ENCODE measurements around the gene TCF7L1.
"Not testable (repeated sequence)": the region's sequence is repeated elsewhere in the genome, so short reads cannot be mapped to it uniquely, and the experiment has no call there.

TCF7L1 gene

DNA sequence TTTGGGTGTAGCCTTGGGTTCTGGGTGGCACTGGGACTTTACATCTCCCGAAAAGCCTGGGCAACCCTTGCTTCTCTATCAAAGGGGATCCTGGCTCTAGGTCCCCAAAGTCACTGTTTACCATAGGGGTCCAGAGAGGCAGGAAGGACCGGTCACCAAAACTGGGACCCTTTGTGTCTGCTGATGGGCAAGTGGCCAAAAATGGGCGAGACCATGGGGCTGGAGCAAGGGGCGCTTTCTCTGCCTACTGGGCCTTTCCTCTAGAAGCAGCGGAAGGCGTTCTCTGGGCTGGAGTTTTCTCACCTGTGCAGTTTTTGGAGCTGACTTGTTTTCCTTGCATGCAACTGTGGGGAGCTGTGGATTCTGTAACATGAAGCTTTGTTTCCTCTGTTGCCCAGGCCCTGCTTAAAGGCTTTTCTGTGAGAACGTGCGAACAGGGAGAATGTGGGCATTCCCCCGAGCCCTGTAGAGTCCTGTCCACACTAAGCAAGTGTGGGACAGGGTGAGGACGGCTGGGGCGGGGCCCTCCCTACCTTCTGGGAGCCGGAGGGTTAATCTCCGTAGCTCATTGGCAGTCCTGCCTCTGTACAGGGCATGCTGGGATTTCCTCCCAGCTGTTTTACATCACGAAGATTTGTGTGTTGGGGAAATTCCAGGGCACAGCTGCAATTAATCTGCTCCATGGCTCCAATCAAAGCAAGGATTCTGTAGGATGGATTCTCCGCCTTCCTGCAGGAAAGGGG, 144.4 kb downstream of the TCF7L1 start:
- no peak for DNase-seq (ENCODE audit: low read depth in 3 of 3, low spot score in 1 of 3)

DNA sequence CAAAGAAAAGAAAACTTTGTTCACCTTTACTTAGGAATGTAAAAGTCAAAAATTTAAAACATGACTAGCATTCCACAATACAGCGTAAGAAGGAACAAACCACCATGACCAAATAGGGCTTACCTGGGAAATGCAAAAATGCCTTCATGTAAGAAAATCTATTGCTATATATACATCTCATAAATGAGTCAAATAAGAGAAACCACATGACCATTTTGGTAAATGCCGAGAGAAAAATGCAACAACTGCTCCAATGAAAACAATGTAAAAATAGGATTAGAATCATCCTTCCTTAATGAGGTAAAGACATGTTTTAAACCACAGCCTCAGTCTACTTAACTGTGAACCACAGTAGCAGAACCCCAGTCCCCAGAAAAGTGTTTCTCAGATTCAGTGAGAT, 145.2 kb downstream of the TCF7L1 start:
- no peak for DNase-seq (ENCODE audit: low read depth in 3 of 3, low spot score in 1 of 3)

DNA sequence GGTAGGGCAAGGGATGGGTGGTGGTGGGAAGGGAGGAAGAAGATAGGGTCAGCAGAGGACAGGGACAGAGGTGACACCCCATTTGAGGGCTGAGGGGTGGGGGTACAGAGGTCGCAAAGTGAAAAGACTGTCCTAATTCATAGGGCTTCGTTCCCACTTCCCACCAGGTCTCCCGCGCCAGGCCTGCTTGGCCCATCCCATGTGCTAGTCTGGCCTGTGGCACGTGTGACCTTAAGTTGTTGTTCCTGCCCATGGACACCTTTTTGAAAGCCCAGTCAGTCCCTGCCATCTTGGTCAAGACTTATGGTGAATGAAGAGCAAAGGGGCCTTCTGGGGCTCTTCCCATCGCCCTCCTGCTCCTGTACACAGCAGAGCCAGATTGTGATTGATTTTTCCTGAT, 148.4 kb downstream of the TCF7L1 start:
- no peak for DNase-seq (ENCODE audit: low read depth in 3 of 3, low spot score in 1 of 3)

DNA sequence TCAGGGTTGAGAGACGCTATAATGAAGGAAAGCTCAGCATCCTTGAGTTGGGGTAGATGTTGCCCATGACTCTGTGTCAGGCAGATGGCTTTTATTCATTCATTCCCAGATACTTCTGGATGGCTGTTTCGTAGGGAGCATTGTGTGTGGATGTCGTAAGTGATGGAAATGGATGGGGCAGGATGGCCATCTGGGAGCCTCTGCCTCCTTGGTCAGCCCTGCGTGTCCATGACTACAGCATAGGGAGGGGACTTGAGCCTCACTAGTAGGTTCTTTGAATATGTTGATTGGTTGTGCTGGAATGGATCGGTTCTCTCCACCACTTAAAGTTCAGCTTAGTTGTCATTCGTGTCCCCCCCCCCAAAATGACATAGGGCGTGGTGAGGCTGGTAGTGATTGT, 149.7 kb downstream of the TCF7L1 start:
- DNase-seq (ENCODE audit: low read depth in 3 of 3, low spot score in 1 of 3), result no peak

DNA sequence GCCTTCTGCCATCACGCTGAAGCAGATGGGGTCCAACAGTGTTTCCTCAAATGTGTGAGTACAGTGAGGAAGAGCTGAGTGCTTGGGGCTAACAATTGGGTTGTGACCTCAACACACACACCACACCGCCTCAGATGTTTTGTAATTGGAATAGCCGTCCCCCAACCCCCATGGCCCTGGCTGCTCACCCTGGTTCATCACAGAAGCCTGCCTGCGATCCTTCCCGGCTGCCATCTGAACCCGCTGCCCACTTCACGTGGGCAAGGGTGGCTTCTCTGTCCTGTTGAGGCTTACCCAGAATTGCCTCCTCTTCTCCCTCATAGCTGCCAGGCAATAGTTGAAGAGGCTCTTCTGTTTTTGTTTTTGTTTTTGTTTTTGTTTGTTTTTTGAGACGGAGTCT, 150.4 kb downstream of the TCF7L1 start:
- DNase-seq (ENCODE audit: low read depth in 3 of 3, low spot score in 1 of 3), result no peak

DNA sequence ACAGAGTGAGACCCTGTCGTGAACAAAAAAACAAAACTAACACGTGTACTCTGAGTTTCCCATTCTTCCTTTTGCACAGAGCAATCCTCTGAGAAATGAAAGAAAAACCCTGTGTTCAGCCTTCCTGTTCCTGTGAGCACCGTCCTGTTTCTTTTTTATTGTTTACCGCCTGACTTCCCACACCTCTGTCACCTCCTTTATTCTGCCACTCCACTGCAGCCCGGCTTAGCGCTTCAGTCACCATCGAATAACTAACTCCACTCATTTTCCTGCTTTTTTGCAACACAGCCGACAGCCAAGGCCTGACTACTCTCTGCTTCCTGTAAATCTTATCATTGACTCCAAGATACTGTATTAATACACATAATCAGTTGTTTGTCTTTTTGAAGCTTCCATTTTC, 153.7 kb downstream of the TCF7L1 start:
- DNase-seq (ENCODE audit: low read depth in 3 of 3, low spot score in 1 of 3), result no peak

DNA sequence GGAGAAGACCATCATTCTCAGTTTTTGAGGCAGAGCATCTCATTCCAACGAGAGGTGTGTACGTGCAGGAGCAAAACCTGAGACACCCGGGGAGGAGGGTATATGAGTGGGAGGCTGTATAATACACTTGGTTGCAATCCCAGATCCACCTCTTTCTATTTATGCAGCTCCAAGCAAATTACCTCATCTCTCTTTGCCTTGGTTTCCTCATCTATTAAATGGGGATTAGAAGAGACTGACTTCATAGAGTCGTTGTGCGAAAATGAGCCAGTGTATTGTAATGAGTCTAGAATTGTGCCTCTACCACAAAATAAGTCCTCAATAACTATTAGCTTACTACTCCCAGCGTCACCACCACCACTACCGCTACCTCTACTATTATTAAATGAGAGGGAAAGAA, 154.5 kb downstream of the TCF7L1 start:
- DNase-seq (ENCODE audit: low read depth in 3 of 3, low spot score in 1 of 3), result no peak

DNA sequence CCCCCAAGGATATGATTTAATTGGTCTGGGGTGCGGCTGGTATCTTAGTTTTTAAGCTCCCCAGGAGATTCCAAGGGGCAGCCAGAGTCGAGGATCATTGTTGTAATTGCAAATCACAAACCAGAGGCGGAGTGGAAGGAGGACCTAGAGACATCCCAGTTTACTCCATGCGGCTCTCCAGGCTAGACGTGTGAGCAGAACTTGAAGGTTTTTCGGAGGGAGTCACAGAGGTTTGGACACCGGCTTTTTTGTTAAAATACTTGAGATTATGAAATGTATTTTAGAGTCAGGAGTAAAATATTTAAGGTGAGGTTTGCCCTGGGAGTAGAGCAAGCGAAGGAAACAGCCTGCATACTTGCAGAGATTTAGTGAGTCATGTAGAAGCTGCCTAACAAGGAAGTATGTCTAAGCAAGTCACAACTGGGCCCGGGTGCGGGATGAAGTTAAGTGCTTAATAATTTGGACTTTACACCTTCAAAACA, 155.1 kb downstream of the TCF7L1 start:
- DNase-seq (ENCODE audit: low read depth in 3 of 3, low spot score in 1 of 3), result no peak

DNA sequence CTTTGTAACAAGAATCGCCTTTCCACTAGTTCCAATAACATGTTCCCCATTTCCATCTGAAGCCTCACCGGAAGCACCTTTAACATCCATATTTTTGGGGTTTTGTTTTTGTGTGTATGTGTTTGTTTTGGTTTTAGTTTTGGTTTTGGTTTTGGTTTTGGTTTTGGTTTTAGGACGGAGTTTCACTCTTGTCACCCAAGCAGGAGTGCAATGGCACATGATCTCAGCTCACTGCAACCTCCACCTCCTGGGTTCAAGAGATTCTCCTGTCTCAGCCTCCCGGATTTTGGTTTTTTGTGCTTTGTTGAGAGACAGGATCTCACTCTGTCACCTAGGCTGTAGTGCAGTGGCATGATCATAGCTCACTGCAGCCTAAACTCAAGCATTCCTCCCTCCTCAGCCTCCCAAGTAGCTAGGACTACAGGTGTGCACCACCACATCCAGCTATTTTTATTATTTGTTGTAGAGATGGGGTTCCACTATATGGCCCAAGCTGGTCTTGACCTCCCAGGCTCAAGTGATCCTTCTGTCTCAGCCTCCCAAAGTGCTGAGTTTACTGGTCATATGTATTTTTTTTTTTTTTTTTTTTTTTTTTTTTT, 158.3 kb downstream of the TCF7L1 start:
- no peak for DNase-seq (ENCODE audit: low read depth in 3 of 3, low spot score in 1 of 3)

DNA sequence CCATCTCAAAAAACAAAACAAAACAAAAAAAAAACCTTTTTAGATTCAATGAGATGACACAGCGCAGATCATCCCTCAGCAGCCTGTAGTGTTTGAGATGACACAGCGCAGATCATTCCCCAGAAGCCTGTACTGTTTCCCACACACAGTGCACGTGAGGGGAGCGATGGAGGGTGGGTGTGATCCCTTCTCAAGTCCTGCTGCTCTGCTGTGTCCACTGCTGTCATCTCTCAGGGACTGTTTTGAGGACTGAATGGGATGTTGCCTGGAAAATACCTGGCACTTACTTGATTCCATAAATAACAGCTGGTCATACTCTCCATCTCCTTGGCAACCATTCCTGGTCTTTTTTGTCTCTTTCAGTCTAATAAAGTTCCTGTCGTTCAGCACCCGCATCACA, 168.9 kb downstream of the TCF7L1 start:
- no peak for DNase-seq (ENCODE audit: low read depth in 3 of 3, low spot score in 1 of 3)

DNA sequence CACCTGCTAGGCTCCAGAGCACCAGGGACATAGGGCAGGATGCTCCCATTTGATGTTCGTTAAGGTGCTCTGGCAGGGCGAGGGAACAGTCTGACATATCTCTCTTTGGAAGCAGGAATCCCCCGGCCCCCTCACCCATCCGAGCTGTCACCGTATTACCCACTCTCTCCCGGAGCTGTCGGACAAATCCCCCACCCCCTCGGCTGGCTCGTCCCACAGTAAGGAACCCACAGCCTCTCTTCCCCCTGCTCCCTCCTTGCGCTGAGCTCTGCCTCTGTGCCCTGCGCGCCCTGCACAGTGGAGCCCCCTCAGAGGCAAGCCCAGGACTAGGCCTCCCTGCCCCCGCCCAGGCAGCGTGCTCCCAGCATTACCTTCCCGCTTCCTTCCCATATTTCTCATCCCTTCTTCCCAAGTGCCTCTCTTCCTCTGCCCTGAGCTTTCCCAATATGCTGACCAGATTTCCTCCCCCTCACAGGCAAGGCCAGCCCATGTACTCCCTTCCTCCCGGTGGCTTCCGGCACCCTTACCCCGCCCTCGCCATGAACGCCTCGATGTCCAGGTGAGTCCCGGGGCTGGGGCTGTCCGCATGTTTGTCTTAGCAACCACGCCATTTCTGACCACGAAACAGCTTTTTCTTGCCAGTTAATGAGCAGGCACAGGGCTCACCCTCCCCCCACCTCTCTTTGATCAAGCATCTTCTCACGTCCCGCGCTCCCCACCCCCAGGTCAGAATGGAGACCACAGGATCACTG, 170.8 kb downstream of the TCF7L1 start:
- no peak for DNase-seq (ENCODE audit: low read depth in 3 of 3, low spot score in 1 of 3)

DNA sequence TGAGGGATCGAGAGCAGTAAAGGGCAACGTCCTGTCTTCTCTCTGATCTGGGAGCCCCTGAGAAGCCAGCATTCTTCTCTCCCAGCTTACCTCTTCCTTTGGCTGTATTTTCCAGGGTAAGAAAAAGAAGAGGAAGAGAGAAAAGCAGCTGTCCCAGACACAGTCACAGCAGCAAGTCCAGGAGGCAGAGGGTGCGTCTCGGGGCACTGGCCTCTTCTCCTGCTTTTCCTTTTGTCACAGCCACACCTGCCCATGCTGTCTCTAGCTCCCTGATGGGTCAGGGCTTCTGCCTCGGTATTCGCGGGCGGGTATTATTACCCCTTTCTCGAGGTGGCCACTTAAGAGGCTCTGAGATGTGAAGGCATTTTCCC, 174.3 kb downstream of the TCF7L1 start:
- DNase-seq (ENCODE audit: low read depth in 3 of 3, low spot score in 1 of 3), result no peak

DNA sequence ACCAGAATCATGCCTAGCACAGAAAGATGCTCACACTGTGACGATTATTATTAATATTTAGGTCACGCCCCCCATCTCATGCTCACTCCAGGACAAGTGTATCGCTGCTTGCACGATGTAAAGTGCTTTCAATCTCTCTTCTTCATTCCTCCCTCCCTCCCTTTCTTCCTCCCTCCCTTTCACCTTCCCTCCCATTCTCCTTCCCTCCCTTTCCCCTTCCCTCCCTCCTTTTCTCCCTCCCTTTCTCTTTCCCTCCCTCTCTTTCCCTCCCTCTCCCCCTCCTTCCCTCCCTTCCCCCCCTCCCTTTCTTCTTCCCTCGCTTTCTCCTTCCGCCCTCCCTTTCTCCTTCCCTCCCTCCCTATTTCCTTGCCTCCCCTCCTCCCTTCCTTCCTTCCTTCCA, 175.0 kb downstream of the TCF7L1 start:
- DNase-seq (ENCODE audit: low read depth in 3 of 3, low spot score in 1 of 3), result no peak

DNA sequence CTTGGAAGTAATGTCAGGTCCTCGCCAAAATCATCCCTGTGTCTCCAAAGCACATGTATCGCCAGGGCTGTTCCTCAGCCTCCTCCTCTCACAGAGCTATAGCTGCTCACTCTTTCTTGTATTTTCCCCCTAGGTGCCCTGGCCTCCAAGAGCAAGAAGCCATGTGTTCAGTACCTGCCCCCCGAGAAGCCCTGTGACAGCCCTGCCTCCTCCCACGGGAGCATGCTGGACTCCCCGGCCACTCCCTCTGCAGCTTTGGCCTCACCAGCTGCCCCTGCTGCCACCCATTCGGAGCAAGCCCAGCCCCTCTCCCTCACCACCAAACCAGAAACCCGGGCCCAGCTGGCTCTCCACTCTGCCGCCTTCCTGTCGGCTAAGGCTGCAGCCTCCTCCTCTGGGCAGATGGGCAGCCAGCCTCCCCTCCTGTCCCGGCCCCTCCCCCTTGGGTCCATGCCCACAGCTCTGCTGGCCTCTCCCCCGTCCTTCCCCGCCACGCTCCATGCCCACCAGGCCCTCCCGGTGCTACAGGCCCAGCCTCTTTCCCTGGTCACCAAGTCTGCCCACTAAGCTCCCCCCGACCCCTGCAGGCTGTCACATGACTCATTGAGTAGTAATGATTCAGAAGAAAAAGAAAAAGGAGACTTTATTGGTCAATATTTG, 175.8 kb downstream of the TCF7L1 start:
- no peak for DNase-seq (ENCODE audit: low read depth in 3 of 3, low spot score in 1 of 3)

DNA sequence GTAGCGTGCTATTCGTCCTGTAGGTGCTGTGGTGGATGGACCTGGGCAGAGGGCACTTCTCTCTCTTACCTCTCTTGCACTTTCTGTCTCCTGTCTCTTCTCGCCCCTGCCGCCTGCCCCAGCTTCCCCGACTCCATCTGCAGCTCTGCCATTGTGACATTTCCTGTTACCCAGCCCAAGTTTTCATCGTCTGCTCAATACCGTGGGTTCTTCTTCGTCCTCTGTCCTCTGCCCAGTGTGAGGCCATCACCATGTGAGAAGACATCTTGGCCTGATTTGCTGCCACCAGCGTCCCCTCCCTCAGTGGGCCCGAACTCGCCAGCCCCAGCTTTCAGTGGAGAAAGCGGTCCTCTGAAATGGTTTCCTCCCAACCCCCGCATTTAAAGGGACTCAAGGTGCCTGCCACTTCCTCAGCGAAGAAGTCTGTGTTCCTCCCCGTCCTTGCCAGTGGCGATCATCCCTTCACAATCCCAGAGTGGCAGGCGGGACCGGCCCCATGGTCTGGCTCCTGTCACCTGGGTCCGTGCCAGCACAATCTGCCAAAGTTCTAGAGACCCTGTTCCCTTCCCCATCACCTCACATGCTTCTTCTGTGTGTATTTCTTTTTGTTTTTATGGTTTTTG, 176.6 kb downstream of the TCF7L1 start:
- DNase-seq (ENCODE audit: low read depth in 3 of 3, low spot score in 1 of 3), result no peak

DNA sequence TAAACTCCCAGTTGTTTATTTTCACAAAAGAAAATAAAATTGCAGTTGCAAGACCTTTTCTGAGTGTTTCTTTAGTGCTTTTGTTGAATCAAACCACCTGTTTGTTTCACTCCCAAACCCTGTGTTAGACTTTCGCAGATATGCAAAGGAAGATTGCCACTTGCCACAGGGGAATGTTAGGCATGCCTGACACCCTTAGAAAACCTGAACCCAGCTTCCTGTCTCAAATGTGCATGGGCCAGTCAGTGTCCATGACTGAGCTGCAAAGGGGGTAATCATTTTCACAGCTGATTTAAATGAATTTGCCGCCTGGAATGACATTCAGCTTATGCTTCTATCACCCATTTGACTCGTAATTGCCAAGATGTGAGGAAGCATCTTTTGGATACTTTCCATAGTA, 177.1 kb downstream of the TCF7L1 start:
- no peak for DNase-seq (ENCODE audit: low read depth in 3 of 3, low spot score in 1 of 3)

DNA sequence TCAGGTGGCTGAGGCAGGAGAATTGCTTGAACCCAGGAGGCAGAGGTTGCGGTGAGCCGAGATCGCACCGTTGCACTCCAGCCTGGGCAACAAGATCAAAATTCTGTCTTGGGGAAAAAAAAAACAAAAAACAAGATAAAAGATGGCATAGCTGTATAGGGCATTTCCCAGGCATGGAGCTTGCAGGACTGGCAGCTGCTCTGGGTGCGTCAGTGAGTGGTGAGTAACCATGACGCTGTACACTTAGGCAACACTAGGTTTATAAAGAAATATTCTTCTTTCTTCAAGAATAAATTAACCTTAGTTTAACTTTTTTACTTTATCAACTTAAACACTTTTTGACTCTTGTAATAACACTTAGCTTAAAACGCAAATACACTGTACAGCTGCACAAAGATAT, 179.2 kb downstream of the TCF7L1 start:
- DNase-seq (ENCODE audit: low read depth in 3 of 3, low spot score in 1 of 3), result no peak

DNA sequence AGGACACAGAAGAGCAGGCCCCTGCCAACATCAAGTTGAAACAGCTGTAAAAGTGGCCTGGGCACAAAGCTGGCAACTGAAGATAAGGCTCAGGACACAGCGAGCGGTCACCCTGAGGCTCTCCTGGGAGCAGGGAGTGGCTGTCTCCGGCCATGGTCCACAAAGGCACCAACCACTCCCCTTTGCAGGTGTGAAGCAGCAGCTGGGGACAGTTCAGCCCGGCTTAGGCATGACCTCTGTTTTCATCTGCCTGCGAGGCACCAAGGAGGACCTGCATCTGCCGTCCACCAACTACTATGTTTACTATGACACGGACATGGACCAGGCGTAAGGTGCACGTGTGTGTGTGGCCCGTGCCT, 181.7 kb downstream of the TCF7L1 start:
- DNase-seq (ENCODE audit: low read depth in 3 of 3, low spot score in 1 of 3), result no peak

DNA sequence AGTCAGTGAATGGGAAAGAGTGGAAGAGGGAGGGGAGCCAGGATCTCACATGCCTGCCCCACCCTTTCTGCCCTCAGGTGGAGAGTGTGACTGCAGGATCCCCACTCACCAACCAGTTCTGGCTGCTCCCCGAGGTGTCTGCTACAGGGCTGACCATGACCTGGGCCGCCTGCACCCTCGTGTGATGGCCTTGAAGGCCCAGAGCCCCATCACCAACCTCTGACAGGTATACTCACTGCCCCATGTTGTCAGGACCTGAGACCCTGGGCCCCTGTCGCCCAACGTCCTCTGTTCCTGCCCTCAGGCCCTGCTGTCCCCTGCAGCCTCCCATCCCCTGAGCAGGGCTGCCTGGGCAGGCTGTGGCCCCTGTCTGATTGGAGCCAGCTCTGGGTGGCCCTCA, 182.7 kb downstream of the TCF7L1 start:
- not testable (repeated sequence) for DNase-seq (ENCODE audit: low read depth in 3 of 3, low spot score in 1 of 3)

DNA sequence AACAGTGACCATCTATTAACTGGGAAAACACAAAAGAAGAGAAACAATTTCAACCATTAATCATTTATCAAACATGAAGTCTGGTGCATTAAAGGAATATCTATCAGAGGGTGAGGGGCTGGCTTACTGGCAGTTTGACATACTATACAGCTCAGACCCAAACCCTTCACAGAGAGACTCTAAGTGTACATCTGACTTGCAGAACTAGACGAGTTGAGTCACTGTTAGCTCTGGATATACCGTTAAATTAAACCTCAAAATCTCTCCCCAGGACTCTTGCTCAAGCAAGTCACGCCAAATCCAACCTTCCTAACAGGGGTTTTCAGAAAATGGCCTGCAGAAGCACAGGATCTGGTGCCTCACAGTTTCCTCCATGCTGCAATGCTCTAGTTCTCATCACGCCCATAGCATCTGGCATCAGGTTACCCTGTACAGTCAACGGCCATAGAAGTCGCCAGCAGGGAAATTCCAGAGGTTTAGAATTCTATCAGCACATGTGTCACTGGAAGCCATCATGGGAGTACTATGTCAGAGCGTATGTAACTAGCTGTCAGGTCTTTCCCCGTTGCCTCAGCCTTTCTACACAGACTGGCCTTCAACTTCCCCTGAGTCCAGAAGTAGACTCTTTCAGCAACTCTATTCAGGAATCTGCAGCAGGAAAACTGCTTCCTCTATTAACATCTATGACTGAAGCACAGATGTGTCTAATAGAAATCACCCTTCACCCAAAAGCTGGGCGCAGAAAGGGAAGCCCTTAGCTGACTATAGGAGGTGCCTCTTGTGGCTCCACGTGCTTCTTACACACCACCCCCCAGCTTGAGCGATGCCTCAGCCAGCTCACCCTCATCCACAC, 185.3 kb downstream of the TCF7L1 start:
- no peak for DNase-seq (ENCODE audit: low read depth in 3 of 3, low spot score in 1 of 3)

DNA sequence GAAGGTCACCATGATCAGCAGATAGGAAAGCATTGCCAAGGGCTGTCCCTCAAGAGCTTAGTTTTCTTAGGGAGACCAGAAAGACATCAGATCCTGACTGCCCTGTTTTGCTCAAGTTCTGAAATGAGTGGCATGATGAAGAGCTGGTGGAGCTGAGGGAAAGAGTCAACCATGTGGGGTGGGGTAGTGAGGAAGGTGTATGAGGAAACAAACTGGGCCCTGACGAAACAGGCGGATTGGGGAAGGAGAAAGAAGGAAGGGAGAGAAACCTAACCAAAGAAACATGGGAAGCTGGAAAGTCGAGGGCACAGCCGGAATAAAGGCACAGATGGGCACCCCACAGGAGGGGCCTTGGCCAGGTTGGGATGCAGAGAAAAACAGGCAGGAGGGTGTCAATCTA, 186.6 kb downstream of the TCF7L1 start:
- DNase-seq (ENCODE audit: low read depth in 3 of 3, low spot score in 1 of 3), result no peak
